Right lobe of liver (tissue), 6 donors: ENCODE results near the gene BSG. TPM values are rescaled to one million over a fixed set of nuclear protein-coding genes. Genes with fewer than 3 reads are reported as not detected.
"Not testable (repeated sequence)": the region's sequence is repeated elsewhere in the genome, so short reads cannot be mapped to it uniquely, and the experiment has no call there.

Experiments used
- ATAC-seq, 4 donors: fragments of 200-7000 bp; cut with Tn5 transposase; one replicate each; pipeline ENCODE4 v1.9.1; 2020; ENCODE audit warnings: mild to moderate bottlenecking in 4 of 4, moderate library complexity in 4 of 4
- DNase-seq, 3 donors: peaks; one replicate each; pipeline ENCODE4 v3.0.0-alpha.2; 2020
- H3K27ac ChIP-seq, 3 donors: fragments of 200-600 bp; one replicate each; pipeline ENCODE4 v1.8.0; 2022
- H3K27me3 ChIP-seq, 2 donors: fragments of 200-600 bp; one replicate each; pipeline ENCODE4 v1.8.0; 2022
- H3K36me3 ChIP-seq, 4 donors: fragments of 200-600 bp; sonication (generic) in 1 of 4; one replicate each; pipeline versions ENCODE4 v1.5.1 to v1.8.0; 2017 to 2022; ENCODE audit warnings: control low read depth in 1 of 4
- H3K4me1 ChIP-seq, 4 donors: fragments of 200-600 bp; sonication (generic) in 1 of 4; one replicate each; pipeline versions ENCODE4 v1.5.1 to v1.8.0; 2017 to 2022; ENCODE audit warnings: control low read depth in 1 of 4
- H3K4me3 ChIP-seq, 3 donors: fragments of 200-600 bp; one replicate each; pipeline ENCODE4 v1.8.0; 2022
- H3K9me3 ChIP-seq, 4 donors: fragments of 200-600 bp; sonication (generic) in 1 of 4; one replicate each; pipeline versions ENCODE4 v1.5.1 to v1.8.0; 2017 to 2022; ENCODE audit warnings: control low read depth in 1 of 4
- CTCF ChIP-seq, 4 donors: fragments of 200-600 bp in 3 of 4; fragments of 450-650 bp in 1 of 4; IDR thresholded peaks; one replicate each; pipeline versions ENCODE4 v1.5.1 to v1.8.0; 2016 to 2022; ENCODE audit warnings: antibody characterized with exemption in 4 of 4, mild to moderate bottlenecking in 2 of 4
- POLR2A ChIP-seq: fragments of 450-650 bp; IDR thresholded peaks from one replicate; pipeline ENCODE4 v1.6.1; 2017; ENCODE audit warnings: antibody characterized with exemption, mild to moderate bottlenecking
- WGBS: methylation state at CpG from one replicate; pipeline ENCODE4 v1.1.6; 2018; ENCODE audit warnings: low coverage, low lambda C conversion rate; ENCODE audit not compliant: insufficient coverage; ENCODE audit errors: missing lambda C conversion rate; 5-methylcytosine and 5-hydroxymethylcytosine counted together
- intact Hi-C, 2 donors: fragments of 100-400 bp; cut with DNase I; formaldehyde crosslinking; loops; one replicate each; pipeline versions ENCODE4 v1.11.2 to v1.14.1; 2022
- total RNA-seq, 6 experiments: library from RNA; depleted of rRNA in 2 of 6; stranded (reverse); fragments of >200 nt in 2 of 6; fragmentation: NEBNext Ultra II Directional in 3 of 6; extraction: Animal tissue kit (Norgen Biotek cat#: 25700) in 3 of 6; gene quantifications; one replicate each; pipeline versions ENCODE4 v1.1.0 to v1.2.4, GENCODE V29; 2016 to 2023
- donor health status: DM: no; HTN: yes; CAD: no.
- donor health status: DM: no; HTN: no; CAD: no.
- donor health status: DM: no; HTN: no; CAD: no.
- donor health status: DM: no; HTN: yes; CAD: no.
- donor health status: DM: no; HTN: yes; CAD: no.

BSG gene
- total RNA-seq, 6 experiments from 2014 or later = 88.6 to 369 (median 124) TPM

- H3K36me3 ChIP-seq = peaks cover 0 to 52% (median 16%) of the 10 kb centered on the region in 4 donors
- H3K4me1 ChIP-seq = no peaks in the 10 kb centered on the region
- intact Hi-C loops = no loop called here
- H3K9me3 ChIP-seq = no peaks in the 10 kb centered on the region
- DNase-seq (no peak), ATAC-seq (no peak)
- H3K4me3 ChIP-seq = no peak overlapping the region
- TF ChIP-seq POLR2A = no peak
- TF ChIP-seq CTCF (IDR thresholded peaks at IDR 0.05) = no peak
- WGBS = 70% methylated on average over 2 of the region's 44 CpGs
- no peaks in the 10 kb centered on the region for H3K27me3 ChIP-seq
- H3K27ac ChIP-seq = no peak overlapping the region
Observed at GRCh38 chr19:623175-623916, 51.0 kb downstream of the BSG start.

- peaks cover 0 to 54% (median 13%) of the 10 kb centered on the region in 4 donors for H3K36me3 ChIP-seq
- H3K27ac ChIP-seq = no peak overlapping the region
- DNase-seq = no peak
- intact Hi-C loops = no loop called here
- H3K4me3 ChIP-seq = no peak overlapping the region
- WGBS = 81% methylated on average over 7 of the region's 24 CpGs
- no peaks in the 10 kb centered on the region for H3K4me1 ChIP-seq
- no peaks in the 10 kb centered on the region for H3K9me3 ChIP-seq
- ATAC-seq = no peak
- H3K27me3 ChIP-seq = no peaks in the 10 kb centered on the region
- no peak for TF ChIP-seq CTCF (IDR thresholded peaks at IDR 0.05)
- no peak for TF ChIP-seq POLR2A
Observed at GRCh38 chr19:623974-624373, 51.6 kb downstream of the BSG start.

- DNase-seq (peak in 1 of 3 donors; percentile 33), ATAC-seq (no peak)
- H3K4me1 ChIP-seq = no peaks in the 10 kb centered on the region
- H3K27me3 ChIP-seq = no peaks in the 10 kb centered on the region
- 80% methylated on average over 1 of the region's 24 CpGs for WGBS
- no peak overlapping the region for H3K27ac ChIP-seq
- no peak for TF ChIP-seq CTCF (IDR thresholded peaks at IDR 0.05)
- no peak for TF ChIP-seq POLR2A
- intact Hi-C loops = no loop called here
- no peaks in the 10 kb centered on the region for H3K9me3 ChIP-seq
- H3K36me3 ChIP-seq = peaks cover 0 to 54% (median 10%) of the 10 kb centered on the region in 4 donors
- no peak overlapping the region for H3K4me3 ChIP-seq
Observed at GRCh38 chr19:624433-625109, 52.2 kb downstream of the BSG start.

GRCh38 chr19:625257-625656 lies 52.9 kb downstream of the BSG start:
- DNase-seq (no peak), ATAC-seq (no peak)
- Histone ChIP-seq H3K27ac (no peak overlapping the region), H3K9me3 (no peaks in the 10 kb centered on the region), H3K36me3 (peaks cover 0 to 47% (median 9%) of the 10 kb centered on the region in 4 donors), H3K27me3 (no peaks in the 10 kb centered on the region), H3K4me1 (no peaks in the 10 kb centered on the region), H3K4me3 (no peak overlapping the region)
- 100% methylated on average over 1 of the region's 5 CpGs for WGBS
- intact Hi-C loops = no loop called here
- no peak for TF ChIP-seq POLR2A
- no peak for TF ChIP-seq CTCF (IDR thresholded peaks at IDR 0.05)

- 92% methylated on average over 7 of the region's 7 CpGs for WGBS
Observed at GRCh38 chr19:626566-626965, 54.2 kb downstream of the BSG start.

More at GRCh38 chr19:626566-626965, 54.2 kb downstream of the BSG start:
- ATAC-seq, H3K27ac ChIP-seq, H3K27me3 ChIP-seq, H3K4me1 ChIP-seq, DNase-seq, H3K9me3 ChIP-seq, intact Hi-C loops, H3K4me3 ChIP-seq: not testable (repeated sequence)
- H3K36me3 ChIP-seq = peaks cover 0 to 38% (median 8%) of the 10 kb centered on the region in 4 donors
